ENCODE data around the gene CAB39L. TPM values are rescaled to one million over a fixed set of nuclear protein-coding genes. Genes with fewer than 3 reads are reported as not detected.

The CAB39L gene
- total and polyA plus RNA-seq, 4 donors, result 1.8 to 5.1 (median 2.1) TPM

DNA sequence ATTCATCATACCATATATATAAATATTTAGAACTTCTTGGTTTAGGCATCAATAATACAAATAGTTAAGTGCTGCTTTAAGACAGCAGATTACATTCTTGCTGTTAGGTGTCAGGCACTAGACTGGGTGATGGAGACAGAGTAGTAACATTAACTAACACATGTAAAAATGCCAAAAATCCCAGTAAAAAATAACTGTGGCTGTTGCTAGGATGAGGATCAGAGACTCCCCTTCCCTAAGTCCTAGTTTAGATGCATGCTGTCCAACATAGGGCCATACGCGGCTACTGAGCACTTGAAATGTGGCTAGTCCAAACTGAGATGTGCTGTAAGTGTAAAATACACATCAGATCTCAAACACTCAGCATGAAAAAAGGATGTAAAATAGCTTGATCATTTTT is 101.4 kb downstream of the CAB39L start:
- Histone ChIP-seq H3K4me1 (ENCODE audit: control insufficient read depth in 4 of 4, insufficient read depth in 4 of 4, low read length in 3 of 4) (peaks cover 0 to 9% (median under 1%) of the 10 kb centered on the region in 4 donors), H3K9ac (ENCODE audit: low read depth in 1 of 2, low read length in 2 of 2) (no peak overlapping the region), H3K9me3 (ENCODE audit: control insufficient read depth in 4 of 4, low read length in 3 of 4) (no peaks in the 10 kb centered on the region), H3K27me3 (ENCODE audit: control insufficient read depth in 4 of 4, insufficient read depth in 4 of 4, low read length in 3 of 4) (no peaks in the 10 kb centered on the region), H3K4me3 (ENCODE audit: low read depth in 1 of 3, low read length in 3 of 3) (no peak overlapping the region), H3K27ac (ENCODE audit: low read depth in 1 of 2, low read length in 2 of 2) (no peak overlapping the region), H3K36me3 (ENCODE audit: control insufficient read depth in 4 of 4, insufficient read depth in 3 of 4, low read depth in 1 of 4, low read length in 3 of 4) (no peaks in the 10 kb centered on the region)
- TF ChIP-seq, protein P1, sequence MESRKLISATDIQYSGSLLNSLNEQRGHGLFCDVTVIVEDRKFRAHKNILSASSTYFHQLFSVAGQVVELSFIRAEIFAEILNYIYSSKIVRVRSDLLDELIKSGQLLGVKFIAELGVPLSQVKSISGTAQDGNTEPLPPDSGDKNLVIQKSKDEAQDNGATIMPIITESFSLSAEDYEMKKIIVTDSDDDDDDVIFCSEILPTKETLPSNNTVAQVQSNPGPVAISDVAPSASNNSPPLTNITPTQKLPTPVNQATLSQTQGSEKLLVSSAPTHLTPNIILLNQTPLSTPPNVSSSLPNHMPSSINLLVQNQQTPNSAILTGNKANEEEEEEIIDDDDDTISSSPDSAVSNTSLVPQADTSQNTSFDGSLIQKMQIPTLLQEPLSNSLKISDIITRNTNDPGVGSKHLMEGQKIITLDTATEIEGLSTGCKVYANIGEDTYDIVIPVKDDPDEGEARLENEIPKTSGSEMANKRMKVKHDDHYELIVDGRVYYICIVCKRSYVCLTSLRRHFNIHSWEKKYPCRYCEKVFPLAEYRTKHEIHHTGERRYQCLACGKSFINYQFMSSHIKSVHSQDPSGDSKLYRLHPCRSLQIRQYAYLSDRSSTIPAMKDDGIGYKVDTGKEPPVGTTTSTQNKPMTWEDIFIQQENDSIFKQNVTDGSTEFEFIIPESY (IDR thresholded peaks at IDR 0.05), result no peak
- no peak for TF ChIP-seq SP1 (IDR thresholded peaks at IDR 0.05)
- TF ChIP-seq FOXA1 (IDR thresholded peaks at IDR 0.05), result no peak
- TF ChIP-seq NR2F2 (IDR thresholded peaks at IDR 0.05), result no peak
- DNase-seq (ENCODE audit: low spot score), result no peak
- 96% methylated on average over 2 of the region's 2 CpGs for WGBS

DNA sequence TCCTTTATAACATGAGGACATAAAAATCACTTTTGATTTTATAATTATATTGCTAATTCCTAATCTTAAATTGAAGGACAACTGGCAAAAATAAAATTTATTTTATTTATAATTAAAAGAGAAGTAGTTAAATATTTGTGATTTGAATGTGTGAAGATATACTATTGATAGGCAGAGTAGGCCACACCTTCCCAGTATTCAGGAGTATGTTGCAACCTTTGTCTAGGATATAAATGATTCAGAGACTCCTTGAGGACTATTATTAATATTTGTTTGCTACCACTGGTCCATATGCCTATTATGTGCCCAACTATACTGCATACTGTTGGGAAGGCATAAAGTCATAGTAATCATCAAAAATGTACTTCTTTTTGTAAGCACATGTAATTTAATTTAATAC is 101.9 kb downstream of the CAB39L start:
- H3K27ac ChIP-seq (ENCODE audit: low read depth in 1 of 2, low read length in 2 of 2), result no peak overlapping the region
- no peaks in the 10 kb centered on the region for H3K36me3 ChIP-seq (ENCODE audit: control insufficient read depth in 4 of 4, insufficient read depth in 3 of 4, low read depth in 1 of 4, low read length in 3 of 4)
- H3K9me3 ChIP-seq (ENCODE audit: control insufficient read depth in 4 of 4, low read length in 3 of 4), result no peaks in the 10 kb centered on the region
- peaks cover 0 to 9% (median under 1%) of the 10 kb centered on the region in 4 donors for H3K4me1 ChIP-seq (ENCODE audit: control insufficient read depth in 4 of 4, insufficient read depth in 4 of 4, low read length in 3 of 4)
- no peak overlapping the region for H3K9ac ChIP-seq (ENCODE audit: low read depth in 1 of 2, low read length in 2 of 2)
- H3K4me3 ChIP-seq (ENCODE audit: low read depth in 1 of 3, low read length in 3 of 3), result no peak overlapping the region
- H3K27me3 ChIP-seq (ENCODE audit: control insufficient read depth in 4 of 4, insufficient read depth in 4 of 4, low read length in 3 of 4), result no peaks in the 10 kb centered on the region
- TF ChIP-seq EGR1 (IDR thresholded peaks at IDR 0.05; ENCODE audit: low read depth in 2 of 2) (no peak), HNF4A (conservative IDR thresholded peaks at IDR 0.05) (no peak), SP1 (IDR thresholded peaks at IDR 0.05) (no peak), NR2F2 (IDR thresholded peaks at IDR 0.05) (no peak), TAF1 (conservative IDR thresholded peaks at IDR 0.05) (no peak), FOXA2 (IDR thresholded peaks at IDR 0.05) (no peak), HNF4G (IDR thresholded peaks at IDR 0.05) (no peak), RAD21 (IDR thresholded peaks at IDR 0.05) (no peak), FOXA1 (IDR thresholded peaks at IDR 0.05) (no peak), RXRA (IDR thresholded peaks at IDR 0.05) (no peak), JUND (IDR thresholded peaks at IDR 0.05) (no peak), YY1 (IDR thresholded peaks at IDR 0.05) (no peak), GABPA (IDR thresholded peaks at IDR 0.05 in 1 of 2, conservative IDR thresholded peaks at IDR 0.05 in 1 of 2) (no peak)
- TF ChIP-seq, protein P2, sequence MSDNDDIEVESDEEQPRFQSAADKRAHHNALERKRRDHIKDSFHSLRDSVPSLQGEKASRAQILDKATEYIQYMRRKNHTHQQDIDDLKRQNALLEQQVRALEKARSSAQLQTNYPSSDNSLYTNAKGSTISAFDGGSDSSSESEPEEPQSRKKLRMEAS (IDR thresholded peaks at IDR 0.05), result no peak
- TF ChIP-seq, protein P3, sequence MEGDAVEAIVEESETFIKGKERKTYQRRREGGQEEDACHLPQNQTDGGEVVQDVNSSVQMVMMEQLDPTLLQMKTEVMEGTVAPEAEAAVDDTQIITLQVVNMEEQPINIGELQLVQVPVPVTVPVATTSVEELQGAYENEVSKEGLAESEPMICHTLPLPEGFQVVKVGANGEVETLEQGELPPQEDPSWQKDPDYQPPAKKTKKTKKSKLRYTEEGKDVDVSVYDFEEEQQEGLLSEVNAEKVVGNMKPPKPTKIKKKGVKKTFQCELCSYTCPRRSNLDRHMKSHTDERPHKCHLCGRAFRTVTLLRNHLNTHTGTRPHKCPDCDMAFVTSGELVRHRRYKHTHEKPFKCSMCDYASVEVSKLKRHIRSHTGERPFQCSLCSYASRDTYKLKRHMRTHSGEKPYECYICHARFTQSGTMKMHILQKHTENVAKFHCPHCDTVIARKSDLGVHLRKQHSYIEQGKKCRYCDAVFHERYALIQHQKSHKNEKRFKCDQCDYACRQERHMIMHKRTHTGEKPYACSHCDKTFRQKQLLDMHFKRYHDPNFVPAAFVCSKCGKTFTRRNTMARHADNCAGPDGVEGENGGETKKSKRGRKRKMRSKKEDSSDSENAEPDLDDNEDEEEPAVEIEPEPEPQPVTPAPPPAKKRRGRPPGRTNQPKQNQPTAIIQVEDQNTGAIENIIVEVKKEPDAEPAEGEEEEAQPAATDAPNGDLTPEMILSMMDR (IDR thresholded peaks at IDR 0.05; ENCODE audit: low read depth, low read length, missing input control), result no peak
- TF ChIP-seq, protein P4, sequence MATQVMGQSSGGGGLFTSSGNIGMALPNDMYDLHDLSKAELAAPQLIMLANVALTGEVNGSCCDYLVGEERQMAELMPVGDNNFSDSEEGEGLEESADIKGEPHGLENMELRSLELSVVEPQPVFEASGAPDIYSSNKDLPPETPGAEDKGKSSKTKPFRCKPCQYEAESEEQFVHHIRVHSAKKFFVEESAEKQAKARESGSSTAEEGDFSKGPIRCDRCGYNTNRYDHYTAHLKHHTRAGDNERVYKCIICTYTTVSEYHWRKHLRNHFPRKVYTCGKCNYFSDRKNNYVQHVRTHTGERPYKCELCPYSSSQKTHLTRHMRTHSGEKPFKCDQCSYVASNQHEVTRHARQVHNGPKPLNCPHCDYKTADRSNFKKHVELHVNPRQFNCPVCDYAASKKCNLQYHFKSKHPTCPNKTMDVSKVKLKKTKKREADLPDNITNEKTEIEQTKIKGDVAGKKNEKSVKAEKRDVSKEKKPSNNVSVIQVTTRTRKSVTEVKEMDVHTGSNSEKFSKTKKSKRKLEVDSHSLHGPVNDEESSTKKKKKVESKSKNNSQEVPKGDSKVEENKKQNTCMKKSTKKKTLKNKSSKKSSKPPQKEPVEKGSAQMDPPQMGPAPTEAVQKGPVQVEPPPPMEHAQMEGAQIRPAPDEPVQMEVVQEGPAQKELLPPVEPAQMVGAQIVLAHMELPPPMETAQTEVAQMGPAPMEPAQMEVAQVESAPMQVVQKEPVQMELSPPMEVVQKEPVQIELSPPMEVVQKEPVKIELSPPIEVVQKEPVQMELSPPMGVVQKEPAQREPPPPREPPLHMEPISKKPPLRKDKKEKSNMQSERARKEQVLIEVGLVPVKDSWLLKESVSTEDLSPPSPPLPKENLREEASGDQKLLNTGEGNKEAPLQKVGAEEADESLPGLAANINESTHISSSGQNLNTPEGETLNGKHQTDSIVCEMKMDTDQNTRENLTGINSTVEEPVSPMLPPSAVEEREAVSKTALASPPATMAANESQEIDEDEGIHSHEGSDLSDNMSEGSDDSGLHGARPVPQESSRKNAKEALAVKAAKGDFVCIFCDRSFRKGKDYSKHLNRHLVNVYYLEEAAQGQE (IDR thresholded peaks at IDR 0.05), result no peak
- TF ChIP-seq, protein P5, sequence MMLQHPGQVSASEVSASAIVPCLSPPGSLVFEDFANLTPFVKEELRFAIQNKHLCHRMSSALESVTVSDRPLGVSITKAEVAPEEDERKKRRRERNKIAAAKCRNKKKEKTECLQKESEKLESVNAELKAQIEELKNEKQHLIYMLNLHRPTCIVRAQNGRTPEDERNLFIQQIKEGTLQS (IDR thresholded peaks at IDR 0.05), result no peak
- DNase-seq (ENCODE audit: low spot score), result no peak

Measured in liver (tissue), 9 donors.